Upper lobe of left lung (tissue), 6 donors: ENCODE data around the gene CTCFL. TPM values are rescaled to one million over a fixed set of nuclear protein-coding genes. Genes with fewer than 3 reads are reported as not detected.

Experiments
- ATAC-seq, 2 donors: fragments of 200-7000 bp; cut with Tn5 transposase; one replicate each; pipeline ENCODE4 v1.9.1; 2022; ENCODE audit warnings: mild to moderate bottlenecking in 2 of 2, moderate library complexity in 2 of 2; ENCODE audit not compliant: low FRiP score in 2 of 2
- DNase-seq, 2 donors: peaks; one replicate each; pipeline ENCODE4 v3.0.0-alpha.2; 2019 to 2020
- H3K27ac ChIP-seq, 4 donors: fragments of 200-600 bp; sonication (generic); one replicate each; pipeline ENCODE4 v1.5.1; 2016 to 2019
- H3K27me3 ChIP-seq, 4 donors: fragments of 200-600 bp; sonication (generic); one replicate each; pipeline ENCODE4 v1.5.1; 2017 to 2019
- H3K36me3 ChIP-seq, 4 donors: fragments of 200-600 bp; sonication (generic); one replicate each; pipeline ENCODE4 v1.5.1; 2016 to 2019
- H3K4me1 ChIP-seq, 4 donors: fragments of 200-600 bp; sonication (generic); one replicate each; pipeline ENCODE4 v1.5.1; 2018 to 2019
- H3K4me3 ChIP-seq, 4 donors: fragments of 200-600 bp; sonication (generic); one replicate each; pipeline ENCODE4 v1.5.1; 2017 to 2019; ENCODE audit warnings: mild to moderate bottlenecking in 2 of 4, moderate library complexity in 1 of 4
- H3K9me3 ChIP-seq, 4 donors: fragments of 200-600 bp; sonication (generic); one replicate each; pipeline ENCODE4 v1.5.1; 2018 to 2019
- EP300 ChIP-seq, 4 donors: sonication (generic); formaldehyde crosslinking; IDR thresholded peaks; one replicate each; pipeline ENCODE4 v1.5.1; 2017; ENCODE audit warnings: antibody characterized with exemption in 4 of 4, control low read depth in 2 of 4
- POLR2A ChIP-seq, 4 donors: fragments of 450-650 bp; IDR thresholded peaks; one replicate each; pipeline ENCODE4 v1.5.1; 2016 to 2017; ENCODE audit warnings: antibody characterized with exemption in 4 of 4, mild to moderate bottlenecking in 2 of 4
- POLR2AphosphoS5 ChIP-seq, 2 donors: sonication (generic); formaldehyde crosslinking; IDR thresholded peaks; one replicate each; pipeline ENCODE4 v1.5.1; 2017; ENCODE audit warnings: antibody characterized with exemption in 2 of 2
- WGBS, 2 donors: methylation state at CpG; one replicate each; pipeline ENCODE4 v1.1.5; 2017 to 2018; 5-methylcytosine and 5-hydroxymethylcytosine counted together
- total RNA-seq, 6 donors: library from RNA; depleted of rRNA in 4 of 6; stranded (reverse); fragments of >200 nt in 4 of 6; gene quantifications; one replicate each; pipeline versions ENCODE4 v1.1.0 to v1.2.1, GENCODE V29; 2016 to 2021
- TF ChIP-seq, protein P1 (sequence below), 6 experiments: fragments of 450-650 bp in 4 of 6; fragments of 200-600 bp in 2 of 6; sonication (generic) in 2 of 6; IDR thresholded peaks; one replicate each; pipeline ENCODE4 v1.5.1; 2016 to 2019; ENCODE audit warnings: antibody characterized with exemption in 6 of 6
- donor health status: DM: no; HTN: no; CAD: no; lungs with moderate emphysema.
- donor health status: DM: no; HTN: yes; CAD: no; lungs with severe emphysema.

The CTCFL gene
- total RNA-seq, 6 donors from 2014 or later = 0.11 to 0.17 (median 0.14) TPM; not detected in 3

DNA sequence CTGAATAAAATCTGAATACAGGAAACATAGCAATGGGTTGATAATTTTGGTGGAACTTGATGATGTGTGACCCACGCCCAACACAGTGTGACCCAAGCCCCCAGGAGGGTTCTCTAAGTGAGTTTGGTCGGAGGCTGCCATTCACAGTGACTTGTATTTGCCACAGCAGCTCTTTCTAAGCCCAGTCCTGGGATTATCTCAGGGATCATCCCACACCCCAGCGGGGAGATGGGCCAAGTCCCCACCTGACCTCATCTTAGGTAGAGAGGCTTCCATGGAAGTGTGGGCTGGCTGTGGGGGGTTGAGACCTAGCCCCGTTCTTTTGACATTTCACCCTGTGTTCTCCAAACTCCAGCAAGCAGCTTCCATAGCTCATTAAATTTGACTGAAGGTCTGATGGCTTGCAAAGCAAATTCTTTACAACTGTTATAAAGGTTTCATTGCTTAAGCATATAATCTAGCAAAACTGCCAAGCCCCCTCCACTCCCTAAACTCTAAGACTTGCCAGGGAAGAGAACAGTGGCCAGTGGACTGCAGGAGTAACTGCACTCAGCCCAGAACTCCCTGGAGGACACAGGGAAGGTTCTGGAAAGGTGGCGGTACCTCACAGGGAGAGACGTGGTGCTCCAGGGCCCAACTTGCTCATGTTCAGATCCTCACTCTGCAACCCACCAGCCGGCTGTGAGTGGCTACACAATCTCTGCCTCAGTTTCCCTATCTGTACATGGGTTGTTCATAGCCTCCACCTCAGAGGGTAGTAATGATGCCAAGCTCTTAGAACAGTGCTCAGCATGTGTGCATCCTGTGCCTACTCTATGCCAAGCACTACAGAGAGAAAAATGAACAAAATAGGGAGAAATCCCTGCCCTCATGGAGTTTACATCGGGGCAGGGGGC, 35.0 kb upstream of the CTCFL start:
- ATAC-seq = no peak
- no peaks in the 10 kb centered on the region for H3K4me1 ChIP-seq
- 85 to 89% methylated on average over 8 of the region's 8 CpGs for WGBS, 2 donors
- no peaks in the 10 kb centered on the region for H3K9me3 ChIP-seq
- H3K27ac ChIP-seq = no peak overlapping the region
- H3K36me3 ChIP-seq = no peaks in the 10 kb centered on the region
- no peaks in the 10 kb centered on the region for H3K27me3 ChIP-seq
- no peak overlapping the region for H3K4me3 ChIP-seq
- DNase-seq = no peak
- TF ChIP-seq EP300 (IDR thresholded peaks at IDR 0.05) (no peak), POLR2A (IDR thresholded peaks at IDR 0.05) (no peak), POLR2AphosphoS5 (IDR thresholded peaks at IDR 0.05) (no peak)
- TF ChIP-seq, protein P1, sequence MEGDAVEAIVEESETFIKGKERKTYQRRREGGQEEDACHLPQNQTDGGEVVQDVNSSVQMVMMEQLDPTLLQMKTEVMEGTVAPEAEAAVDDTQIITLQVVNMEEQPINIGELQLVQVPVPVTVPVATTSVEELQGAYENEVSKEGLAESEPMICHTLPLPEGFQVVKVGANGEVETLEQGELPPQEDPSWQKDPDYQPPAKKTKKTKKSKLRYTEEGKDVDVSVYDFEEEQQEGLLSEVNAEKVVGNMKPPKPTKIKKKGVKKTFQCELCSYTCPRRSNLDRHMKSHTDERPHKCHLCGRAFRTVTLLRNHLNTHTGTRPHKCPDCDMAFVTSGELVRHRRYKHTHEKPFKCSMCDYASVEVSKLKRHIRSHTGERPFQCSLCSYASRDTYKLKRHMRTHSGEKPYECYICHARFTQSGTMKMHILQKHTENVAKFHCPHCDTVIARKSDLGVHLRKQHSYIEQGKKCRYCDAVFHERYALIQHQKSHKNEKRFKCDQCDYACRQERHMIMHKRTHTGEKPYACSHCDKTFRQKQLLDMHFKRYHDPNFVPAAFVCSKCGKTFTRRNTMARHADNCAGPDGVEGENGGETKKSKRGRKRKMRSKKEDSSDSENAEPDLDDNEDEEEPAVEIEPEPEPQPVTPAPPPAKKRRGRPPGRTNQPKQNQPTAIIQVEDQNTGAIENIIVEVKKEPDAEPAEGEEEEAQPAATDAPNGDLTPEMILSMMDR (IDR thresholded peaks at IDR 0.05) = no peak

DNA sequence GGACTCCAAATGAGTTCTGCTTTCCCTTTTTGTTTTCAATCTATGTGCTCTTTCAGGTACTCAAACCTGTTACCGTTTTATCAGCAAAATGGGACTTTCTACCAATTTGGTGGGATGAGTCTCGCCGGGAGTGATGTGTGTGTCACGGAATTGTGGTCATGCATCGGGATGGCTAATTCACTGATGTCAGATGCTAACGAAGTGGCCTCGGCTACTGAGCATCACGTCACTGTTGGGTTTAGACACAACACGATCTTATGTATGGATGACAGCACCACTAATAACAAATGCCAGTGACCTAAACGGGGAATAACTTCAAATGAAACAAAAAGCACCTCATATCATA, 34.3 kb upstream of the CTCFL start:
- ATAC-seq = no peak
- Histone ChIP-seq H3K9me3 (no peaks in the 10 kb centered on the region), H3K4me1 (no peaks in the 10 kb centered on the region), H3K27me3 (no peaks in the 10 kb centered on the region), H3K4me3 (no peak overlapping the region), H3K27ac (no peak overlapping the region), H3K36me3 (no peaks in the 10 kb centered on the region)
- no peak for DNase-seq
- WGBS, 2 donors = 86 to 88% methylated on average over 10 of the region's 10 CpGs
- TF ChIP-seq EP300 (IDR thresholded peaks at IDR 0.05) = no peak
- TF ChIP-seq, protein P1 (IDR thresholded peaks at IDR 0.05) = no peak
- TF ChIP-seq POLR2AphosphoS5 (IDR thresholded peaks at IDR 0.05) = no peak
- TF ChIP-seq POLR2A (IDR thresholded peaks at IDR 0.05) = no peak

DNA sequence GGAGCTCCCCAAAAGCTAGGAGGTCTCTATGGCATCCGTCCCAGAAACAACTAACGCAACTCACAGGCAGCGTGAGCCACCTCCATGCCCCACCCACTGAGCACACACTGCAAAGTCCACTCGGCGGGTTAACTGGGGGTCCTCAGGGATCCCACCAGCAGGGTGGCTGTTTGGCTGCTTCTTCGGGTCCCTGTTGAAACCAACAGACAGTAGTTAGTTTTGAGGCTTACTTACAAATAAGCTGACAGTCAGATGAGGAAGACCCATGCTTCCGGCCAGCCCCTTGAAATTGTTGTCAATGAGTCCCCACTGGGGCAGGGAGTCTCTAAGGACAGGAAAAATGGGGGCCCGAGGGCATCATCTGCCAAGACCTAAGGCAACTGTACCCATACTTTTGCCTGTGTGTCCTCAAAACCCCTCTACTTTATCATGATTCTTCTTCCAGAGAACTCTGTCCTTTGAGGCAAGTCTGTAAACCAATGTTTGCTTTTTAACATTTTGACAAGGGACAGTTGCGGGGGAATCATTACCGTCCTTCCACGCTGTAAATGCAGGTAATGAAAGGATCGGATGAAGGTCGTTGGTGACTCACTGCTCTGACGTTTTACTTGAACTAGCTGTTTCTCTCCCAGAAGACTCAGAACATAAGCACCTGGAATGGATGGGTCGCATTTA, 33.8 kb upstream of the CTCFL start:
- Histone ChIP-seq H3K4me1 (no peaks in the 10 kb centered on the region), H3K9me3 (no peaks in the 10 kb centered on the region), H3K4me3 (no peak overlapping the region), H3K36me3 (no peaks in the 10 kb centered on the region), H3K27me3 (no peaks in the 10 kb centered on the region), H3K27ac (no peak overlapping the region)
- no peak for DNase-seq
- 75 to 76% methylated on average over 14 to 15 of the region's 15 CpGs for WGBS, 2 donors
- no peak for ATAC-seq
- TF ChIP-seq, protein P1 (IDR thresholded peaks at IDR 0.05) = no peak
- no peak for TF ChIP-seq POLR2A (IDR thresholded peaks at IDR 0.05)
- TF ChIP-seq POLR2AphosphoS5 (IDR thresholded peaks at IDR 0.05) = no peak
- no peak for TF ChIP-seq EP300 (IDR thresholded peaks at IDR 0.05)

DNA sequence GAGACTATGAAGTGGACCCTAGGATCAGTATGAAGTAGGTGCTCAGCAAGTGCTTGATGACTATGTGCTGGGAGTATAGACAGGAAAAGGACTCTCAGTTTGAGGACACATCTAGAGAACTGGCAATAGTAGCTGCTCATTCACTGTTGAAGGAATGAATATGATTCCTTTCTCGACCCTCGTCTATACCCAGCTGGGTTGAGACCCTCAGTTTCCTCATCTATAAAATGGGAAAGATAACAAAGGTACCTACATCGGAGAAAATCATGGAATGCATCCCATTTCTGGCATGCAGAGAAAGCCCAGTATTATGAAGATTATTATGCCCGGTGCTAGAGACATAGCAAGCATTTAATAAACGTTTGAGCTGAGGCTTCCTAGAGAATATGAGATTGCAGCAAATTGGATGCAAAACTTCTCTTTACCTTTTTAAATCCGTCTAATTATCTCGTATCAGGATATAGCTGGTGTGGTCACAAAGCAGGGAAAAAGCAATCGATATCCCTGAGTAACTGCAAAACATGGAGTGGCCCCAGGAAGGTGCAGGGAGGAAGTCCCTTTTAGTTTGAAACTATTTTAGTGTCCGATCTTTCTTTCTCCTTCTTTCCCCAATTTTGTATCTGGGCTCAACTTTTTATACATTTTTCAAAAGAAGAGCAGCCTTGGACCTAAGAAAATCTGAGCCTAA, 33.1 kb upstream of the CTCFL start:
- no peak for TF ChIP-seq EP300 (IDR thresholded peaks at IDR 0.05)
- no peak for TF ChIP-seq POLR2AphosphoS5 (IDR thresholded peaks at IDR 0.05)
- TF ChIP-seq, protein P1 (IDR thresholded peaks at IDR 0.05) = no peak
- Histone ChIP-seq H3K36me3 (no peaks in the 10 kb centered on the region), H3K9me3 (no peaks in the 10 kb centered on the region), H3K27me3 (no peaks in the 10 kb centered on the region), H3K27ac (no peak overlapping the region), H3K4me1 (no peaks in the 10 kb centered on the region), H3K4me3 (no peak overlapping the region)
- DNase-seq (no peak), ATAC-seq (no peak)
- 77% methylated on average over 9 of the region's 9 CpGs for whole genome bisulfite sequencing, 2 donors
